GM20000 (cell line): ENCODE data around the gene LCNL1.
A peak's percentile ranks its signal among the peaks of the same experiment; 100 is the strongest.

Experiments
- DNase-seq: peaks from one replicate; pipeline ENCODE4 v3.0.0; 2012; ENCODE audit warnings: low spot score
- TF ChIP-seq, protein P1 (sequence below): IDR thresholded peaks from 2 replicates; pipeline ENCODE4 v1.5.1; 2012; ENCODE audit warnings: mild to moderate bottlenecking, control low read depth; ENCODE audit errors: extremely low read depth, missing control alignments

LCNL1 gene

DNA sequence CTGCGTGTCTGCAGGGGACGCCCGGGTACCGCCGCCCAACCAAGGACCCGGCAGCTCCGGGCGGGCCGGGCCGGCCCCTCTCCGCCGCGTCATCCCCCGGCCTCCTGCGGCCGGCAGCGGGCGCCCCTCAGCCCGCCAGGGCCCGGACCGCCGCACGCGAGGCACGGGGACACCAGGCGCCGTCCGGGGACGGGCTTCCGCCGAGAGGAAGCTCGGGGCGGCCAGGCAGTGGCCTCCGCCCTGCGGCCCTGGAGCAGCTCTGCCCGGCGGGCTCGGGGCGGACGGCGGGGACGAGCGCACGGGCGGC, 38.6 kb upstream of the LCNL1 start:
- TF ChIP-seq, protein P1, sequence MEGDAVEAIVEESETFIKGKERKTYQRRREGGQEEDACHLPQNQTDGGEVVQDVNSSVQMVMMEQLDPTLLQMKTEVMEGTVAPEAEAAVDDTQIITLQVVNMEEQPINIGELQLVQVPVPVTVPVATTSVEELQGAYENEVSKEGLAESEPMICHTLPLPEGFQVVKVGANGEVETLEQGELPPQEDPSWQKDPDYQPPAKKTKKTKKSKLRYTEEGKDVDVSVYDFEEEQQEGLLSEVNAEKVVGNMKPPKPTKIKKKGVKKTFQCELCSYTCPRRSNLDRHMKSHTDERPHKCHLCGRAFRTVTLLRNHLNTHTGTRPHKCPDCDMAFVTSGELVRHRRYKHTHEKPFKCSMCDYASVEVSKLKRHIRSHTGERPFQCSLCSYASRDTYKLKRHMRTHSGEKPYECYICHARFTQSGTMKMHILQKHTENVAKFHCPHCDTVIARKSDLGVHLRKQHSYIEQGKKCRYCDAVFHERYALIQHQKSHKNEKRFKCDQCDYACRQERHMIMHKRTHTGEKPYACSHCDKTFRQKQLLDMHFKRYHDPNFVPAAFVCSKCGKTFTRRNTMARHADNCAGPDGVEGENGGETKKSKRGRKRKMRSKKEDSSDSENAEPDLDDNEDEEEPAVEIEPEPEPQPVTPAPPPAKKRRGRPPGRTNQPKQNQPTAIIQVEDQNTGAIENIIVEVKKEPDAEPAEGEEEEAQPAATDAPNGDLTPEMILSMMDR: peak; percentile 24

DNA sequence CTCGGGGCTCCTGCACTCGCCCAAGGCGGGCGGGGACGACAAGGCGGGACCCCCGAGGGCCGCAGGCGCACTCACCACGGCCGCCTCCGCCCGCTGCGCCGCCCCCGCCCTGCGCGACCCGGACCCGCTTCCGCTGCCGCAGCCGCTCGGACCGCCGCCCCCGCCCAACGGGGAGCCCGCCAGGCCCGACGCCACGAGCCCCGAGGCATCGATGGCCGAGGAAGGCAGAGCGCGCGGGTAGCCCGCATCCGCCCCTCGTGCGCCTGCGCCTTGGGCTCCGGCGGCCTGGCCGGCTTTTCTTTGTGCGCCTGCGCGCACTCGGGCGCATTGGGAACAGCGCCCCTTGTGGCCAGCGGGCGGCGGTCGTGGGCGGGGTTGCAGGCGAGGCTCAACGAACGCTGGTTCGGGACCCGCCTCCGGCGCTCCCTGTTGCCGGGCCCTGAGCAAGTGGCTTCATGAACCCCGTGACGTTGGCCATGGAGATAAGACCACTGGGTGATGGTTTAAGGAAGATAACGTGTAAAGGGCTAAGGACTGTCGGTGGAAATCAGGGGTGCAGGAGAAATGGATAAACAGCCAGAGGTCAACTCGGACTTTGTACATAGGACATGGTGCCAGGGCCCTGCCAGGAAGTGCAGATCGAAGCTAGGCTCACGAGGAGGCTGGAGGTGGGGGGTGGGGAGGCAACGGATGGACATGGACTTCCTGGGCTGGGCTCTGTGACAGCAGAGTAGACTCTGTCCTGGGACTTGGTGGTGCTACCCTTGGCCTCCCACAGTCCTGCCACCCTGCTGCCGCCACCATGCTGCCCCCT, 38.1 kb upstream of the LCNL1 start, which contains the start of the genes C8G and FBXW5:
Gene C8G (plus strand): TSS at position 725 of the 814 bp plus-strand sequence. CDS start 78 bp downstream, at position 803.
Gene FBXW5 (minus strand): TSS at position 220 of the 814 bp plus-strand sequence. CDS start 655 bp downstream, outside the sequence.
- TF ChIP-seq, protein P1: peak; percentile 89
- peak; percentile 100 for DNase-seq

More for the DNA sequence above, 38.6 kb upstream of the LCNL1 start:
- peak; percentile 93 for DNase-seq

DNA sequence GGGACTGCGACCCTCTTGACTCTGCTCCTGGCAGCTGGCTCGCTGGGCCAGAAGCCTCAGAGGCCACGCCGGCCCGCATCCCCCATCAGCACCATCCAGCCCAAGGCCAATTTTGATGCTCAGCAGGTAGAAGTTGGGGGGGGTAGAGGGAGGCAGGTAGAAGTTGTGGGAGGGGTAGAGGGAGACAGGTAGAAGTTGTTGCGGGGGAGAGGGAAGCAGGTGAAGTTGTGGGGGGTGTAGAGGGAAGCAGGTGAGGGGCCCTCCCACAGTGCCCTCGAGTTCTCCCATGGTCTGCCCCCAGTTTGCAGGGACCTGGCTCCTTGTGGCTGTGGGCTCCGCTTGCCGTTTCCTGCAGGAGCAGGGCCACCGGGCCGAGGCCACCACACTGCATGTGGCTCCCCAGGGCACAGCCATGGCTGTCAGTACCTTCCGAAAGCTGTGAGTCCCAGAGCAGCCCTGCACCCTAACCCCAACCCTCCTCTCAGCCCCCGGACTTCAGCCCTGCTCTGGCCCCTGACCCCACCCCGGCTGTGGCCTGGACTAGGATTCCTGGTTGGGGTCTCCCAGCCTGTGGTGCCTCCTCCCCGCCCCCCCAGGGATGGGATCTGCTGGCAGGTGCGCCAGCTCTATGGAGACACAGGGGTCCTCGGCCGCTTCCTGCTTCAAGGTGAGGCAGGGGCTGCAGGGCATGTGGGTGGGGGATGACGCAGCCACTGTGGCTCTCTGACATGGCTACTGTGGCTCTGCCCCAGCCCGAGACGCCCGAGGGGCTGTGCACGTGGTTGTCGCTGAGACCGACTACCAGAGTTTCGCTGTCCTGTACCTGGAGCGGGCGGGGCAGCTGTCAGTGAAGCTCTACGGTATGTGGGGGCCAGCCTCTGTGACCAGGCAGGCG, 37.2 kb upstream of the LCNL1 start:
- TF ChIP-seq, protein P1: no peak
- DNase-seq: no peak

DNA sequence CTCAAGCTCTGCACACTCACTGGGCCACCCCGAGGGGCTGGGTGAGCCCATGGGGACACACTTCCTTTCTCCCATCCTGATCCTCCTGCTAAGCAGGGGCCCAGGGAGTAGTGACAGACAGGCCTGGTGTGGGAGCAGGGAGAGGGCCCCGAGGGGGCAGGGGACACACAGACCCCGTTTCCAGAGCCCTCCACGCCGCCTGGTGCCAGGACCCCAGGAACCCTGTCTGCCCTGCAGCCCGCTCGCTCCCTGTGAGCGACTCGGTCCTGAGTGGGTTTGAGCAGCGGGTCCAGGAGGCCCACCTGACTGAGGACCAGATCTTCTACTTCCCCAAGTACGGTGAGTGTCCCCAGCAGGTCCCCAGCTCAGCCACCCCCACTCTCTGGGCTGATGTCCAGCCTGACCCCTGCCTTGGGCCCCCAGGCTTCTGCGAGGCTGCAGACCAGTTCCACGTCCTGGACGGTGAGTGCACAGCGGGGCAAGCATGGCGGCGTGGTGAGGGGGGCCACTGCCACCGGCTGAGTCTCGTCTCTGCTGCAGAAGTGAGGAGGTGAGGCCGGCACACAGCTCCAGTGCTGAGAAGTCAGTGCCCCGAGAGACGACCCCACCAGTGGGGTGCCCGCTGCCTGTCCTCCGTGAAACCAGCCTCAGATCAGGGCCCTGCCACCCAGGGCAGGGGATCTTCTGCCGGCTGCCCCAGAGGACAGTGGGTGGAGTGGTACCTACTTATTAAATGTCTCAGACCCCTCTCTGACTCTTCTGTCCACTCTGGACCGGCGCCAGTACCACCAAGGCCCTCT, 36.4 kb upstream of the LCNL1 start:
- DNase-seq: no peak

DNA sequence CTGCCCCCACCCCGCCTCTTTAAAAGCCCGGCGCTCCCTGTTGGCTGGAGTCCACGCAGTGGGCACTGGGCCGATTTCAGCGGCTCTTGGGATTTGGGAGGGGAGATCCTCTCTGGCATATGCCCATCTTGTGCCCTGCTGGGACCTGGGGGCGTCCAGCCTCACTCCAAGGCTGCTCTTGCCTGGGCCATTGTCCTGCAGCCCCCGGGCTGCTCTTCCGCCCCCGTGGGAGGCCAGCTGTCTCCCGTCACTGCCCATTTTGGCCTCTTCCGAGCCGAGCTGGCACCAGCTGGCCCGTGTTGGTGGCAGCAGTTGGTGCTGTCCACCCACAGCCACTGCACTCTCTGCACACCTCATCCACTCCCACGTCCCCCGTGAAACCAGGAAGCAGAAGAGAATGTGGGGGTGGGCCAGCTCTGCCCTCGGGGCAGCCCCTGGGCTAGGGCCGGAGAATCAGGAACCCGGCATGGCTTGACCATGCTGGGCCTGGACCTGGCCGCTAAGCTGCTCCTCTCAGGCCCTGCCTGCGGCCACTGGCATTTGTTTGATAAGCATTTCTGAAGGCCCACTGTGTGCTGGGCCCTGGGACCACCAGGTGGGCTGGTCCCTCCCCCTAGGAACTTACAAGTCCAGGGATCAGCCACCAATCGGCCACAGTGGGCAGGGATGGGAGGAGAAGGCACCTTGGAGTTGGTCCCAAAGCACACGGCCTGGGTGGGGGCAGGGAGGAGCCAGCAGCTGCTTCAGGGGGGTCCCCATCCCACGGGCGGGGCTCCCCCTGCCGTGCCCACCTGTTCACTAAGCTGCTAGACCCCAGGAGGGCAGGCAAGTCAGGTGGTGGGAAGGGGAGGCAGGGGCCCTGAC, 35.5 kb upstream of the LCNL1 start:
- TF ChIP-seq, protein P1: no peak
- DNase-seq: no peak

More for the DNA sequence above, 36.4 kb upstream of the LCNL1 start:
- TF ChIP-seq, protein P1: no peak

DNA sequence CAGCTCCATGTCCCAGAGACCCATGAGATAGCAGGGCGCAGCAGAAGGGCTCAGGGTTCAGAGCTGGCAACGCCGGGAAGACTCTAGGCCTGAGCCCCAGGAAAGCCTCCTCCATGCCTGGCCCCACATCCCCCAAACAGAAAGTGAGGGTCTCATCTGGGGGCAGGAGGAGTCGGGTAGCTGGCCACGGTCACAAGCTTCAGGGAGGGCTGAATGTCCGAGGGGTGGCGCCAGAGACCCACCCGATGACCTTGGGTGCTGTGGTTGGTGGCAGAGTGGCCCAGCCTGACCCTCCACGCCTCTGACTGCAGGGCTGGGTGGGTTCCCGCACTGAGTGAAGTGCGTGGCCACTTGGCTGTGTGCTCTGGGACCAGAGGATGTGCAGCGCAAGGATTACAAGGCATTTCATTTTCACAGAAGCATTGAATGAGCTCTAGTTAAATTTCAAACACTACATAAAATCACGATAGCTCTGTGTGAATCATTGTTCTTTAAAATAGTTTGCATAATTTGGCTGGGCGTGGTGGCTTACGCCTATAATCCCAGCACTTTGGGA, 34.8 kb upstream of the LCNL1 start:
- DNase-seq: peak; percentile 76
- TF ChIP-seq, protein P1: peak; percentile 69
